ENCODE data around the gene SRBD1. TPM values are rescaled to one million over a fixed set of nuclear protein-coding genes. Genes with fewer than 3 reads are reported as not detected.
A peak's percentile ranks its signal among the peaks of the same experiment; 100 is the strongest.

SRBD1 gene
- total RNA-seq, 1 donor from 2014 or later = 13.8 TPM

- H3K36me3 Mint-ChIP-seq (ENCODE audit: unreplicated experiment) = no peaks in the 10 kb centered on the region
- peak overlapping the region; percentile 83 for H3K4me3 Mint-ChIP-seq (ENCODE audit: unreplicated experiment)
- peaks cover 31% of the 10 kb centered on the region for H3K4me1 Mint-ChIP-seq (ENCODE audit: unreplicated experiment)
- no peaks in the 10 kb centered on the region for H3K27me3 Mint-ChIP-seq (ENCODE audit: unreplicated experiment)
- DNase-seq (ENCODE audit: extremely low spot score, unreplicated experiment) = no peak
- TF ChIP-seq CTCF (IDR thresholded peaks at IDR 0.05) = no peak
- H3K27ac Mint-ChIP-seq (ENCODE audit: unreplicated experiment) = peak overlapping the region; percentile 86
- no peaks in the 10 kb centered on the region for H3K9me3 Mint-ChIP-seq (ENCODE audit: unreplicated experiment)
Observed at GRCh38 chr2:45652090-45653031, 41.3 kb upstream of the SRBD1 start.

GRCh38 chr2:45651415-45652089 lies 40.5 kb upstream of the SRBD1 start, which contains the start of gene PRKCE:
Gene PRKCE, plus strand, starts transcription at chr2:45651675.
- Mint-ChIP-seq H3K4me1 (ENCODE audit: unreplicated experiment) (peaks cover 31% of the 10 kb centered on the region), H3K36me3 (ENCODE audit: unreplicated experiment) (no peaks in the 10 kb centered on the region), H3K9me3 (ENCODE audit: unreplicated experiment) (no peaks in the 10 kb centered on the region), H3K27me3 (ENCODE audit: unreplicated experiment) (no peaks in the 10 kb centered on the region), H3K4me3 (ENCODE audit: unreplicated experiment) (peak within 1 kb of the TSS; percentile 87), H3K27ac (ENCODE audit: unreplicated experiment) (peak within 1 kb of the TSS; percentile 87)
- DNase-seq (ENCODE audit: extremely low spot score, unreplicated experiment) = no peak
- no peak for TF ChIP-seq CTCF (IDR thresholded peaks at IDR 0.05)

- Mint-ChIP-seq H3K4me1 (ENCODE audit: unreplicated experiment) (peaks cover 31% of the 10 kb centered on the region), H3K9me3 (ENCODE audit: unreplicated experiment) (no peaks in the 10 kb centered on the region), H3K27me3 (ENCODE audit: unreplicated experiment) (no peaks in the 10 kb centered on the region), H3K4me3 (ENCODE audit: unreplicated experiment) (peak overlapping the region; percentile 87), H3K27ac (ENCODE audit: unreplicated experiment) (peak overlapping the region; percentile 87), H3K36me3 (ENCODE audit: unreplicated experiment) (no peaks in the 10 kb centered on the region)
- peak; percentile 96 for DNase-seq (ENCODE audit: extremely low spot score, unreplicated experiment)
- peak; percentile 56 for TF ChIP-seq CTCF (IDR thresholded peaks at IDR 0.05)
Observed at GRCh38 chr2:45650851-45651414, 39.9 kb upstream of the SRBD1 start.

- H3K27ac Mint-ChIP-seq (ENCODE audit: unreplicated experiment) = peak overlapping the region; percentile 77
- H3K4me1 Mint-ChIP-seq (ENCODE audit: unreplicated experiment) = peaks cover 31% of the 10 kb centered on the region
- DNase-seq (ENCODE audit: extremely low spot score, unreplicated experiment) = peak; percentile 87
- no peaks in the 10 kb centered on the region for H3K36me3 Mint-ChIP-seq (ENCODE audit: unreplicated experiment)
- peak overlapping the region; percentile 87 for H3K4me3 Mint-ChIP-seq (ENCODE audit: unreplicated experiment)
- no peak for TF ChIP-seq CTCF (IDR thresholded peaks at IDR 0.05)
- no peaks in the 10 kb centered on the region for H3K9me3 Mint-ChIP-seq (ENCODE audit: unreplicated experiment)
- H3K27me3 Mint-ChIP-seq (ENCODE audit: unreplicated experiment) = no peaks in the 10 kb centered on the region
Observed at GRCh38 chr2:45649858-45650811, 39.1 kb upstream of the SRBD1 start.

All from osteocyte (in vitro differentiated cells).